Vagina (tissue), 2 donors: Measurements from ENCODE around the gene PSMD3. TPM values are rescaled to one million over a fixed set of nuclear protein-coding genes. Genes with fewer than 3 reads are reported as not detected.

Experiments used
- DNase-seq, 2 donors: peaks; one replicate each; pipeline ENCODE4 v3.0.0-alpha.2; 2017; ENCODE audit errors: extremely low spot score in 2 of 2
- H3K27ac ChIP-seq: fragments of 200-600 bp; sonication (generic); one replicate; pipeline ENCODE4 v1.5.1; 2019
- H3K27me3 ChIP-seq: fragments of 200-600 bp; sonication (generic); one replicate; pipeline ENCODE4 v1.5.1; 2019
- H3K36me3 ChIP-seq, 2 donors: fragments of 200-600 bp; sonication (generic); one replicate each; pipeline ENCODE4 v1.5.1; 2017 to 2019
- H3K4me1 ChIP-seq: fragments of 200-600 bp; sonication (generic); one replicate; pipeline ENCODE4 v1.5.1; 2019
- H3K4me3 ChIP-seq, 2 donors: fragments of 200-600 bp; sonication (generic); 1 replicate in 1 of 2; 2 replicates in 1 of 2; pipeline ENCODE4 v1.5.1; 2016 to 2019
- H3K9me3 ChIP-seq: fragments of 200-600 bp; sonication (generic); one replicate; pipeline ENCODE4 v1.5.1; 2019
- CTCF ChIP-seq, 3 experiments: fragments of 450-650 bp in 2 of 3; fragments of 200-600 bp in 1 of 3; sonication (generic) in 1 of 3; IDR thresholded peaks; one replicate each; pipeline ENCODE4 v1.5.1; 2017 to 2019; ENCODE audit warnings: antibody characterized with exemption in 3 of 3, mild to moderate bottlenecking in 2 of 3, moderate library complexity in 2 of 3
- POLR2A ChIP-seq, 2 donors: fragments of 450-650 bp; IDR thresholded peaks; one replicate each; pipeline ENCODE4 v1.6.1; 2017; ENCODE audit warnings: antibody characterized with exemption in 2 of 2, mild to moderate bottlenecking in 2 of 2, moderate library complexity in 2 of 2
- POLR2AphosphoS5 ChIP-seq, 2 donors: sonication (generic); formaldehyde crosslinking; IDR thresholded peaks; one replicate each; pipeline ENCODE4 v1.9.0; 2017; ENCODE audit warnings: antibody characterized with exemption in 2 of 2, mild to moderate bottlenecking in 2 of 2, low read depth in 1 of 2; ENCODE audit not compliant: insufficient read depth in 1 of 2
- intact Hi-C: fragments of 100-400 bp; cut with DNase I; formaldehyde crosslinking; loops from one replicate; pipeline ENCODE4 v1.15.1; 2023
- total RNA-seq: library from RNA; depleted of rRNA; stranded (reverse); fragments of >200 nt; gene quantifications from one replicate; pipeline ENCODE4 v1.2.3, GENCODE V29; 2016

The PSMD3 gene
- total RNA-seq, 1 donor from 2014 or later = 95.0 TPM

- no peaks in the 10 kb centered on the region for H3K36me3 ChIP-seq
- intact Hi-C loops = no loop called here
- no peaks in the 10 kb centered on the region for H3K27me3 ChIP-seq
- H3K9me3 ChIP-seq = no peaks in the 10 kb centered on the region
- no peak for DNase-seq
- H3K4me1 ChIP-seq = no peaks in the 10 kb centered on the region
- H3K27ac ChIP-seq = no peak overlapping the region
- TF ChIP-seq POLR2AphosphoS5 (IDR thresholded peaks at IDR 0.05; ENCODE audit: insufficient read depth in 1 of 2, low read depth in 1 of 2) (no peak), POLR2A (IDR thresholded peaks at IDR 0.05) (no peak), CTCF (IDR thresholded peaks at IDR 0.05) (no peak)
- no peak overlapping the region for H3K4me3 ChIP-seq
Measured at GRCh38 chr17:39969375-39969774, 11.2 kb upstream of the PSMD3 start.

GRCh38 chr17:39970157-39970692, 10.4 kb upstream of the PSMD3 start:
- DNase-seq = no peak
- Histone ChIP-seq H3K4me3 (no peak overlapping the region), H3K36me3 (no peaks in the 10 kb centered on the region), H3K27ac (no peak overlapping the region), H3K4me1 (no peaks in the 10 kb centered on the region), H3K9me3 (no peaks in the 10 kb centered on the region), H3K27me3 (no peaks in the 10 kb centered on the region)
- no peak for TF ChIP-seq CTCF (IDR thresholded peaks at IDR 0.05)
- TF ChIP-seq POLR2AphosphoS5 (IDR thresholded peaks at IDR 0.05; ENCODE audit: insufficient read depth in 1 of 2, low read depth in 1 of 2) = no peak
- TF ChIP-seq POLR2A (IDR thresholded peaks at IDR 0.05) = no peak
- intact Hi-C loops = no loop called here

GRCh38 chr17:39971076-39971603, 9.5 kb upstream of the PSMD3 start:
- no peak for DNase-seq
- H3K27ac ChIP-seq = no peak overlapping the region
- H3K4me3 ChIP-seq = no peak overlapping the region
- no peaks in the 10 kb centered on the region for H3K4me1 ChIP-seq
- no peak for TF ChIP-seq CTCF (IDR thresholded peaks at IDR 0.05)
- no peak for TF ChIP-seq POLR2A (IDR thresholded peaks at IDR 0.05)
- no peaks in the 10 kb centered on the region for H3K27me3 ChIP-seq
- H3K36me3 ChIP-seq = no peaks in the 10 kb centered on the region
- intact Hi-C loops = no loop called here
- H3K9me3 ChIP-seq = no peaks in the 10 kb centered on the region

- Histone ChIP-seq H3K27me3 (no peaks in the 10 kb centered on the region), H3K9me3 (no peaks in the 10 kb centered on the region), H3K36me3 (no peaks in the 10 kb centered on the region), H3K4me3 (no peak overlapping the region), H3K4me1 (no peaks in the 10 kb centered on the region), H3K27ac (no peak overlapping the region)
- TF ChIP-seq POLR2A (IDR thresholded peaks at IDR 0.05) (no peak), CTCF (IDR thresholded peaks at IDR 0.05) (no peak), POLR2AphosphoS5 (IDR thresholded peaks at IDR 0.05; ENCODE audit: insufficient read depth in 1 of 2, low read depth in 1 of 2) (no peak)
- intact Hi-C loops = no loop called here
- no peak for DNase-seq
Measured at GRCh38 chr17:39972271-39972670, 8.3 kb upstream of the PSMD3 start.

DNA sequence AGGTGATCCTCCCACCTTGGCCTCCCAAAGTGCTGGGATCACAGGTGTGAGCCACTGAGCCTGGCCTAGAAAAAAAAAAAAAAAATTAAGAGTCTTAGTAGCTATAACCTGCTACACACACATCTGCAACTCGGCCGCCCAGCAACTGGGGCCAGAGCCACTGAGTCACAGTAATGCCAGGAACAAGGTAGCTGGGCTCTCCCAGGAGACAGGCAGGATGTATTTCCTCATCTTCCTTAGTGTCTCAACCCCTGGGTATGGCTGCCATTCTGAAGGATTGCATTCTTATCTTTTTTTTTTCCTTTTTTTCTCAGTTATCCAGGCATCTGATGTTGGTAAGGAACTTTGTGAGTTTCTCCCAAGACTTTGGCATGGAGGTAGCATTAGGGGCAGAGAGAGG, 7.1 kb upstream of the PSMD3 start:
- TF ChIP-seq CTCF (IDR thresholded peaks at IDR 0.05) = no peak
- TF ChIP-seq POLR2AphosphoS5 (IDR thresholded peaks at IDR 0.05; ENCODE audit: insufficient read depth in 1 of 2, low read depth in 1 of 2) = no peak
- no peak for TF ChIP-seq POLR2A (IDR thresholded peaks at IDR 0.05)
- H3K9me3 ChIP-seq = no peaks in the 10 kb centered on the region
- no peak for DNase-seq
- no peak overlapping the region for H3K4me3 ChIP-seq
- intact Hi-C loops = no loop called here
- no peaks in the 10 kb centered on the region for H3K36me3 ChIP-seq
- H3K4me1 ChIP-seq = no peaks in the 10 kb centered on the region
- H3K27ac ChIP-seq = no peak overlapping the region
- H3K27me3 ChIP-seq = no peaks in the 10 kb centered on the region
